ENCODE results near the gene ANO8.
"Not testable (repeated sequence)": the region's sequence is repeated elsewhere in the genome, so short reads cannot be mapped to it uniquely, and the experiment has no call there.

The ANO8 gene

GRCh38 chr19:17307876-17308377, 26.7 kb downstream of the ANO8 start:
- no peak for DNase-seq

GRCh38 chr19:17306285-17306714, 28.4 kb downstream of the ANO8 start:
- DNase-seq: no peak

- DNase-seq: peak; percentile 100
Measured at GRCh38 chr19:17305517-17306284, 29.0 kb downstream of the ANO8 start, which contains the start of gene MRPL34. MRPL34 (plus strand) TSS chr19:17305872; CDS start chr19:17305893, 21 bp downstream.

GRCh38 chr19:17305216-17305516, 29.5 kb downstream of the ANO8 start:
- no peak for DNase-seq

- no peak for DNase-seq
Measured at GRCh38 chr19:17304386-17305215, 30.1 kb downstream of the ANO8 start.

GRCh38 chr19:17303940-17304267, 30.8 kb downstream of the ANO8 start:
- no peak for DNase-seq

- peak; percentile 94 for DNase-seq
Measured at GRCh38 chr19:17303167-17303939, 31.3 kb downstream of the ANO8 start, which contains the start of gene ABHD8. ABHD8 (minus strand) TSS chr19:17303425; CDS start chr19:17301616, 1,809 bp downstream.

GRCh38 chr19:17302391-17303166, 32.1 kb downstream of the ANO8 start:
- DNase-seq: peak; percentile 38

GRCh38 chr19:17300992-17301619, 33.5 kb downstream of the ANO8 start:
- no peak for DNase-seq

GRCh38 chr19:17296976-17297375, 37.7 kb downstream of the ANO8 start:
- DNase-seq: no peak

- no peak for DNase-seq
Measured at GRCh38 chr19:17296273-17296672, 38.4 kb downstream of the ANO8 start.

GRCh38 chr19:17295551-17295950, 39.1 kb downstream of the ANO8 start:
- DNase-seq: not testable (repeated sequence)

GRCh38 chr19:17294051-17294891, 40.4 kb downstream of the ANO8 start:
- DNase-seq: peak; percentile 28

- DNase-seq: no peak
Measured at GRCh38 chr19:17293605-17294004, 41.0 kb downstream of the ANO8 start.

GRCh38 chr19:17292301-17293074, 42.2 kb downstream of the ANO8 start:
- DNase-seq: peak; percentile 79

GRCh38 chr19:17289489-17289888, 45.2 kb downstream of the ANO8 start:
- peak; percentile 48 for DNase-seq

GRCh38 chr19:17286752-17287151, 47.9 kb downstream of the ANO8 start:
- no peak for DNase-seq

- DNase-seq: no peak
Measured at GRCh38 chr19:17286263-17286662, 48.4 kb downstream of the ANO8 start.

- no peak for DNase-seq
Measured at GRCh38 chr19:17285415-17286135, 49.1 kb downstream of the ANO8 start.

Data from CD4-positive, alpha-beta T cell treated with Interferon gamma for 1 hour (primary cell).